T-helper 17 cell (primary cell): ENCODE data around the gene VNN1. TPM values are rescaled to one million over a fixed set of nuclear protein-coding genes. Genes with fewer than 3 reads are reported as not detected.
"Not testable (repeated sequence)": the region's sequence is repeated elsewhere in the genome, so short reads cannot be mapped to it uniquely, and the experiment has no call there.

ENCODE experiments used
- ATAC-seq: fragments of 150-1000 bp; cut with Tn5 transposase; 2 replicates; pipeline ENCODE4 v1.10.0; 2021; ENCODE audit warnings: mild to moderate bottlenecking, moderate library complexity
- DNase-seq, 3 donors: peaks; one replicate each; pipeline versions ENCODE4 v3.0.0 to v3.0.0-alpha.2; 2020 to 2021
- H3K9me3 ChIP-seq: one replicate; pipeline ENCODE4 v1.7.0; 2013; ENCODE audit warnings: low read length, mild to moderate bottlenecking; ENCODE audit not compliant: control insufficient read depth, poor library complexity, severe bottlenecking
- H3K27ac Mint-ChIP-seq: one replicate; pipeline ENCODE4 v1.8.0; 2022; ENCODE audit warnings: mild to moderate bottlenecking, moderate library complexity, mixed read lengths
- H3K27me3 Mint-ChIP-seq: one replicate; pipeline ENCODE4 v1.8.0; 2022; ENCODE audit warnings: mixed read lengths
- H3K36me3 Mint-ChIP-seq: one replicate; pipeline ENCODE4 v1.8.0; 2022; ENCODE audit warnings: low read depth, mixed read lengths
- H3K4me1 Mint-ChIP-seq: one replicate; pipeline ENCODE4 v1.8.0; 2022; ENCODE audit warnings: mild to moderate bottlenecking, mixed read lengths
- H3K4me3 Mint-ChIP-seq: one replicate; pipeline ENCODE4 v1.8.0; 2022; ENCODE audit warnings: mild to moderate bottlenecking, moderate library complexity, mixed read lengths
- total RNA-seq, 4 donors: library from RNA in 2 of 4; stranded (reverse) in 2 of 4; gene quantifications; one replicate each; pipeline ENCODE4 v1.2.3 and lab custom pipeline; 2022 to 2026

VNN1 gene
- total RNA-seq, 2 donors from 2014 or later = 0.22 to 0.42 TPM

GRCh38 chr6:132714160-132714559 lies 305 bp upstream of the VNN1 start:
- H3K36me3 Mint-ChIP-seq = no peaks in the 10 kb centered on the region
- no peak for ATAC-seq
- H3K4me3 Mint-ChIP-seq = no peak overlapping the region

GRCh38 chr6:132712366-132712765 lies 1.5 kb downstream of the VNN1 start:
- no peaks in the 10 kb centered on the region for H3K36me3 Mint-ChIP-seq
- no peaks in the 10 kb centered on the region for H3K9me3 ChIP-seq
- H3K27me3 Mint-ChIP-seq = peaks cover 47% of the 10 kb centered on the region

More at GRCh38 chr6:132714160-132714559, 305 bp upstream of the VNN1 start:
- H3K4me1 Mint-ChIP-seq = no peaks in the 10 kb centered on the region
- no peak overlapping the region for H3K27ac Mint-ChIP-seq
- H3K27me3 Mint-ChIP-seq = peaks cover 53% of the 10 kb centered on the region
- H3K9me3 ChIP-seq = no peaks in the 10 kb centered on the region
- no peak for DNase-seq

GRCh38 chr6:132708771-132709170 lies 5.1 kb downstream of the VNN1 start:
- DNase-seq = no peak
- Mint-ChIP-seq H3K27ac (no peak overlapping the region), H3K27me3 (peaks cover 23% of the 10 kb centered on the region), H3K4me3 (no peak overlapping the region), H3K36me3 (no peaks in the 10 kb centered on the region), H3K4me1 (no peaks in the 10 kb centered on the region)
- ATAC-seq = no peak
- peaks cover 3% of the 10 kb centered on the region for H3K9me3 ChIP-seq

More at GRCh38 chr6:132712366-132712765, 1.5 kb downstream of the VNN1 start:
- DNase-seq (no peak), ATAC-seq (no peak)
- Mint-ChIP-seq H3K27ac (no peak overlapping the region), H3K4me3 (no peak overlapping the region), H3K4me1 (no peaks in the 10 kb centered on the region)

GRCh38 chr6:132708002-132708401 lies 5.9 kb downstream of the VNN1 start:
- DNase-seq (no peak), ATAC-seq (no peak)
- Mint-ChIP-seq H3K27me3 (peaks cover 21% of the 10 kb centered on the region), H3K4me1 (no peaks in the 10 kb centered on the region), H3K4me3 (no peak overlapping the region), H3K27ac (no peak overlapping the region), H3K36me3 (no peaks in the 10 kb centered on the region)
- peaks cover 3% of the 10 kb centered on the region for H3K9me3 ChIP-seq

GRCh38 chr6:132706756-132707155 lies 7.1 kb downstream of the VNN1 start:
- not testable (repeated sequence) for ATAC-seq, H3K4me3 Mint-ChIP-seq, H3K4me1 Mint-ChIP-seq, DNase-seq, H3K36me3 Mint-ChIP-seq, H3K27ac Mint-ChIP-seq, H3K9me3 ChIP-seq
- H3K27me3 Mint-ChIP-seq = peaks cover 18% of the 10 kb centered on the region

GRCh38 chr6:132703936-132704335 lies 9.9 kb downstream of the VNN1 start:
- Mint-ChIP-seq H3K4me1 (no peaks in the 10 kb centered on the region), H3K27me3 (peaks cover 11% of the 10 kb centered on the region), H3K27ac (no peak overlapping the region), H3K4me3 (no peak overlapping the region), H3K36me3 (no peaks in the 10 kb centered on the region)
- DNase-seq = no peak
- peaks cover 3% of the 10 kb centered on the region for H3K9me3 ChIP-seq
- no peak for ATAC-seq

- DNase-seq (no peak), ATAC-seq (no peak)
- Mint-ChIP-seq H3K27me3 (peaks cover 11% of the 10 kb centered on the region), H3K36me3 (no peaks in the 10 kb centered on the region), H3K4me3 (no peak overlapping the region), H3K27ac (no peak overlapping the region), H3K4me1 (no peaks in the 10 kb centered on the region)
- no peaks in the 10 kb centered on the region for H3K9me3 ChIP-seq
Observed at GRCh38 chr6:132698608-132699007, 15.2 kb downstream of the VNN1 start.

GRCh38 chr6:132695773-132696172 lies 18.1 kb downstream of the VNN1 start:
- ATAC-seq = no peak

GRCh38 chr6:132693478-132693877 lies 20.4 kb downstream of the VNN1 start:
- H3K4me3 Mint-ChIP-seq = no peak overlapping the region
- no peaks in the 10 kb centered on the region for H3K9me3 ChIP-seq
- peaks cover 2% of the 10 kb centered on the region for H3K36me3 Mint-ChIP-seq
- ATAC-seq = no peak
- H3K27me3 Mint-ChIP-seq = peaks cover 21% of the 10 kb centered on the region
- DNase-seq = no peak
- no peak overlapping the region for H3K27ac Mint-ChIP-seq
- no peaks in the 10 kb centered on the region for H3K4me1 Mint-ChIP-seq

More at GRCh38 chr6:132695773-132696172, 18.1 kb downstream of the VNN1 start:
- H3K36me3 Mint-ChIP-seq = no peaks in the 10 kb centered on the region
- DNase-seq = no peak
- no peak overlapping the region for H3K27ac Mint-ChIP-seq
- no peaks in the 10 kb centered on the region for H3K4me1 Mint-ChIP-seq
- H3K4me3 Mint-ChIP-seq = no peak overlapping the region
- no peaks in the 10 kb centered on the region for H3K9me3 ChIP-seq
- peaks cover 1% of the 10 kb centered on the region for H3K27me3 Mint-ChIP-seq

GRCh38 chr6:132690678-132691077 lies 23.2 kb downstream of the VNN1 start:
- no peak for DNase-seq
- no peak overlapping the region for H3K4me3 Mint-ChIP-seq
- H3K4me1 Mint-ChIP-seq = no peaks in the 10 kb centered on the region
- H3K9me3 ChIP-seq = no peaks in the 10 kb centered on the region
- H3K36me3 Mint-ChIP-seq = peaks cover 2% of the 10 kb centered on the region
- no peak overlapping the region for H3K27ac Mint-ChIP-seq
- no peak for ATAC-seq
- H3K27me3 Mint-ChIP-seq = peaks cover 36% of the 10 kb centered on the region

GRCh38 chr6:132687306-132687705 lies 26.5 kb downstream of the VNN1 start:
- Mint-ChIP-seq H3K36me3 (peaks cover 2% of the 10 kb centered on the region), H3K27ac (no peak overlapping the region), H3K27me3 (peaks cover 43% of the 10 kb centered on the region), H3K4me1 (no peaks in the 10 kb centered on the region), H3K4me3 (no peak overlapping the region)
- no peak for ATAC-seq
- H3K9me3 ChIP-seq = no peaks in the 10 kb centered on the region
- no peak for DNase-seq

- no peaks in the 10 kb centered on the region for H3K4me1 Mint-ChIP-seq
- H3K9me3 ChIP-seq = no peaks in the 10 kb centered on the region
- ATAC-seq = no peak
- no peak overlapping the region for H3K4me3 Mint-ChIP-seq
- H3K27me3 Mint-ChIP-seq = peaks cover 43% of the 10 kb centered on the region
- H3K36me3 Mint-ChIP-seq = peaks cover 2% of the 10 kb centered on the region
- no peak for DNase-seq
- H3K27ac Mint-ChIP-seq = no peak overlapping the region
Observed at GRCh38 chr6:132686531-132686930, 27.3 kb downstream of the VNN1 start.

GRCh38 chr6:132685009-132685408 lies 28.8 kb downstream of the VNN1 start:
- DNase-seq (no peak), ATAC-seq (no peak)
- Mint-ChIP-seq H3K36me3 (no peaks in the 10 kb centered on the region), H3K4me1 (no peaks in the 10 kb centered on the region), H3K27ac (no peak overlapping the region), H3K27me3 (peaks cover 34% of the 10 kb centered on the region), H3K4me3 (no peak overlapping the region)
- H3K9me3 ChIP-seq = no peaks in the 10 kb centered on the region

- H3K9me3 ChIP-seq = no peaks in the 10 kb centered on the region
- no peak overlapping the region for H3K4me3 Mint-ChIP-seq
- H3K27ac Mint-ChIP-seq = no peak overlapping the region
- H3K27me3 Mint-ChIP-seq = peaks cover 31% of the 10 kb centered on the region
- no peaks in the 10 kb centered on the region for H3K4me1 Mint-ChIP-seq
- ATAC-seq = no peak
- no peak for DNase-seq
- no peaks in the 10 kb centered on the region for H3K36me3 Mint-ChIP-seq
Observed at GRCh38 chr6:132684272-132684671, 29.6 kb downstream of the VNN1 start.
